Right atrium auricular region (tissue), 2 donors: ENCODE measurements around the gene SUGCT. TPM values are rescaled to one million over a fixed set of nuclear protein-coding genes. Genes with fewer than 3 reads are reported as not detected.
"Not testable (repeated sequence)": the region's sequence is repeated elsewhere in the genome, so short reads cannot be mapped to it uniquely, and the experiment has no call there.

Source experiments
- DNase-seq: peaks from one replicate; pipeline ENCODE4 v3.0.0-alpha.2; 2019; ENCODE audit warnings: low spot score
- H3K27ac ChIP-seq, 2 donors: fragments of 200-600 bp; sonication (generic); 1 replicate in 1 of 2; 2 replicates in 1 of 2; pipeline ENCODE4 v1.5.1; 2016 to 2019
- H3K27me3 ChIP-seq, 2 donors: fragments of 200-600 bp; sonication (generic); one replicate each; pipeline versions ENCODE4 v1.5.1 to v1.6.0; 2017 to 2019
- H3K36me3 ChIP-seq: fragments of 200-600 bp; sonication (generic); one replicate; pipeline ENCODE4 v1.5.1; 2016
- H3K4me1 ChIP-seq, 2 donors: fragments of 200-600 bp; sonication (generic); one replicate each; pipeline versions ENCODE4 v1.5.1 to v1.6.0; 2017 to 2019
- H3K4me3 ChIP-seq, 2 donors: fragments of 200-600 bp; sonication (generic); 1 replicate in 1 of 2; 2 replicates in 1 of 2; pipeline ENCODE4 v1.5.1; 2017 to 2019; ENCODE audit warnings: mild to moderate bottlenecking in 1 of 2, moderate library complexity in 1 of 2
- H3K9me3 ChIP-seq, 2 donors: fragments of 200-600 bp; sonication (generic); one replicate each; pipeline ENCODE4 v1.5.1; 2019
- total RNA-seq, 2 donors: library from RNA; depleted of rRNA; stranded (reverse); fragments of >200 nt; gene quantifications; one replicate each; pipeline ENCODE4 v1.1.0, GENCODE V29; 2016
- TF ChIP-seq, protein P1 (sequence below), 2 donors: fragments of 200-600 bp; sonication (generic); IDR thresholded peaks; one replicate each; pipeline ENCODE4 v1.5.1; 2019; ENCODE audit warnings: antibody characterized with exemption in 2 of 2

Gene SUGCT
- total RNA-seq, 2 donors from 2014 or later = 2.6 to 5.4 TPM

DNA sequence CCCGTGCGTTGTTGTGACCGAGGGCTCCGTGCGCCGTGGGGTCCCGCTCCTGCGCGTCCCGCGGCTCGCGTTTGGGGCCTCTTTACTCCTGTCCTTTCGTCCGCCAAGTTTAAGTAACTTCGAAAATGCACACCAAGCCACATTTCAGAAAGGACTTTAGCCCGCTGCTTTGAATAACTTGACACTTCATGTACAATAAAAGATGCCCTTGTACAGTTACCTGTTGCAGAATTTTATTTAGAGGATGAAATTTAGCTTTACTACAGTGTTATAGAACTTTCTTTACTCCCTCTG is 459 bp downstream of the SUGCT start:
- no peak for DNase-seq
- H3K27ac ChIP-seq = peak overlapping the region; percentile 85 to 91

DNA sequence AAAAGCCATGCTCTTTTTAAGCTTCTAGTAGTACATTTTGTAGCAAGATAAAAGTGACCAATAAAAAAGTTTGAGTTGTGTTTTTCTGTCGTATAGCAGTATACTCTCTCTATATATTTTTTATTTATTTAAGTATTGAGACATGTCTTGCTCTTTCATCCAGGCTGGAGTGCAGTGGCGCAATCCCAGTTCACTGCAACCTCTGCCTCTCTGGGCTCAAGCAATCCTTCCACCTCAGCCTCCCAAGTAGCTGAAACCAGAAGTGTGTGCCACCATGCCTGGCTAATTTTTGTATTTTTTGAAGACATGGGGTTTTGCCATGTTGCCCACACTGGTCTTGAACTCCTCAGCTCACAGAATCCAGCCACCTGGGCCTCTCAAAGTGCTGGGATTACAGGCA is 2.8 kb downstream of the SUGCT start:
- H3K27me3 ChIP-seq = no peaks in the 10 kb centered on the region
- no peaks in the 10 kb centered on the region for H3K36me3 ChIP-seq
- TF ChIP-seq, protein P1, sequence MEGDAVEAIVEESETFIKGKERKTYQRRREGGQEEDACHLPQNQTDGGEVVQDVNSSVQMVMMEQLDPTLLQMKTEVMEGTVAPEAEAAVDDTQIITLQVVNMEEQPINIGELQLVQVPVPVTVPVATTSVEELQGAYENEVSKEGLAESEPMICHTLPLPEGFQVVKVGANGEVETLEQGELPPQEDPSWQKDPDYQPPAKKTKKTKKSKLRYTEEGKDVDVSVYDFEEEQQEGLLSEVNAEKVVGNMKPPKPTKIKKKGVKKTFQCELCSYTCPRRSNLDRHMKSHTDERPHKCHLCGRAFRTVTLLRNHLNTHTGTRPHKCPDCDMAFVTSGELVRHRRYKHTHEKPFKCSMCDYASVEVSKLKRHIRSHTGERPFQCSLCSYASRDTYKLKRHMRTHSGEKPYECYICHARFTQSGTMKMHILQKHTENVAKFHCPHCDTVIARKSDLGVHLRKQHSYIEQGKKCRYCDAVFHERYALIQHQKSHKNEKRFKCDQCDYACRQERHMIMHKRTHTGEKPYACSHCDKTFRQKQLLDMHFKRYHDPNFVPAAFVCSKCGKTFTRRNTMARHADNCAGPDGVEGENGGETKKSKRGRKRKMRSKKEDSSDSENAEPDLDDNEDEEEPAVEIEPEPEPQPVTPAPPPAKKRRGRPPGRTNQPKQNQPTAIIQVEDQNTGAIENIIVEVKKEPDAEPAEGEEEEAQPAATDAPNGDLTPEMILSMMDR (IDR thresholded peaks at IDR 0.05) = no peak
- no peak overlapping the region for H3K27ac ChIP-seq
- DNase-seq = no peak
- peaks cover 0 to 9% of the 10 kb centered on the region in 2 donors for H3K4me1 ChIP-seq
- no peaks in the 10 kb centered on the region for H3K9me3 ChIP-seq
- H3K4me3 ChIP-seq = no peak overlapping the region

More for the DNA sequence above, 459 bp downstream of the SUGCT start:
- no peaks in the 10 kb centered on the region for H3K27me3 ChIP-seq
- H3K4me1 ChIP-seq = peaks cover 0 to 19% of the 10 kb centered on the region in 2 donors
- no peaks in the 10 kb centered on the region for H3K36me3 ChIP-seq
- peak overlapping the region; percentile 71 to 86 for H3K4me3 ChIP-seq
- TF ChIP-seq, protein P1 (IDR thresholded peaks at IDR 0.05) = no peak
- H3K9me3 ChIP-seq = no peaks in the 10 kb centered on the region

DNA sequence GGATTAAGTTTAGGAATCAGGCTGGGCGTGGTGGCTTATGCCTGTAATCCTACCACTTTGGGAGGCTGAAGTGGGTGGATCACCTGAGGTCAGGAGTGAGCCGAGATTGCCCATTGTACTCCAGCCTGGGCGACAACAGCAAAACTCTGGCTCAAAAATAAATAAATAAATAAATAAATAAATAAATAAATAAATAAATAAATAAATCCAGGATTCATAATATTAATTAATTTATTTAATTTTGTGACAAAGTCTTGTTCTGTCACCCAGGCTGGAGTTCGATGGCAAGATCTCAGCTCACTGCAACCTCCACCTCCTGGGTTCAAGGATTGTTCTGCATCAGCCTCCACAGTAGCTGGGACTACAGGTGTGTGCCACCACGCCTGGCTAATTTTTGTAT is 4.2 kb downstream of the SUGCT start:
- DNase-seq = no peak
- no peaks in the 10 kb centered on the region for H3K27me3 ChIP-seq
- TF ChIP-seq, protein P1 (IDR thresholded peaks at IDR 0.05) = no peak
- no peaks in the 10 kb centered on the region for H3K36me3 ChIP-seq
- H3K4me1 ChIP-seq = no peaks in the 10 kb centered on the region
- no peak overlapping the region for H3K4me3 ChIP-seq
- no peaks in the 10 kb centered on the region for H3K9me3 ChIP-seq
- H3K27ac ChIP-seq = no peak overlapping the region

DNA sequence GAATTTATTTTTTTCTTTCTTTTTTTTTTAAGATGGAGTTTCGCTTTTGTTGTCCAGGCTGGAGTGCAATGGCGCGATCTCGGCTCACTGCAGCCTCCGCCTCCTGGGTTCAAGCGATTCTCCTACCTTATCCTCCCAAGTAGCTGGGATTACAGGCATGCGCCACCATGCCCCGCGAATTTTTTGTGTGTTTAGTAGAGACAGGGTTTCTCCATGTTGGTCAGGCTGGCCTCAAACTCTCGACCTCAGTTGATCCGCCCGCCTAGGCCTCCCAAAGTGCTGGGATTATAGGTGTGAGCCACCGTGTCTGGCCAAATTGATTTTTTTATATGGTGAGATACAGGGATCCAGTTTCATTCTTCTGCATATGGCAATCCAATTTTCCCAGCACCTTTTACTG is 5.1 kb downstream of the SUGCT start:
- H3K4me3 ChIP-seq, H3K4me1 ChIP-seq, DNase-seq, H3K27me3 ChIP-seq, H3K9me3 ChIP-seq, H3K27ac ChIP-seq, H3K36me3 ChIP-seq: not testable (repeated sequence)

DNA sequence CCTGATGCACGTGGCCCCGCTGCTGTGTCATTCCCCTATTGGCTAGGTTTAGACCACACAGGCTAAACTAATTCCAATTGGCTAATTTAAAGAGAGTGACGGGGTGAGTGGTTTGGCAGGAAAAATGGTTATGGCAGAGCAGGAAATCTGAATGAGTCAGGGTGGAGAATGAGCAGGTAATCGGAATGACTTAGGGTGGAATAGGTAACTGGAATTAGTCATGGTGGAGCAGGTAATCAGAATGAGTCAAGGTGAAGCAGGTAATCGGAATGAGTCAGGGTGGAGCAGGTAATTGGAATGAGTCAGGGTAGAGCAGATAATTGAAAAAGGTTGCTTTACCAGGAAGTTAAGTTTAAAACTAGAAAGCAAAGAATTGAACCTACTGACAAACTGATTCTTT is 7.1 kb downstream of the SUGCT start:
- DNase-seq, H3K9me3 ChIP-seq, H3K4me1 ChIP-seq, H3K36me3 ChIP-seq, H3K4me3 ChIP-seq, H3K27ac ChIP-seq, H3K27me3 ChIP-seq: not testable (repeated sequence)

DNA sequence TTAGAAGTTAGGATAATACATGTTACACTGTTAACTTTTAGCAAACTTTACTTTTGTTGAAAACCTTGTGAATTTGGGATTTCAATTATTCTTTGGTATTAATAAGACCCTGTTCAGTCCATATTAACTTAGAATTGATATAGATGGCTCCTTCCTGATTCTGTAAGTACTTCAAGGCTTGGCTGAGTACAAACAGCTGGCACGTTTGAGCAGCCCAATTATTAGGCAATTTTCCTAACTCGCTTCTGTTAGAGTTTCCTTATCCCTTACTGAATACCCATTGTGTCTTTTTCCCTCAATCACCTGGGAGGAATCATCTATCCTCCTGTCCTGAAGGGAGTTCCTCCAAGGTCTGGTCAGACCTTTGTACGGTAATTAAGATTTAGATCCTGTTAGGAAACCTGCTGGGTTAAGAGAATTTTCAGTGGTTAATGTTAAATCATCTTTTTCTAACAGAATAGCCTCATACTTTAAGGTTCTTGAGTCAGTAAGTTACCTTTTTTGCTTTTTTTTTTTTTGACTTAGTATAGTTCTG is 10.9 kb downstream of the SUGCT start:
- not testable (repeated sequence) for H3K27me3 ChIP-seq, H3K4me3 ChIP-seq, DNase-seq, H3K27ac ChIP-seq, H3K4me1 ChIP-seq, H3K9me3 ChIP-seq, H3K36me3 ChIP-seq

DNA sequence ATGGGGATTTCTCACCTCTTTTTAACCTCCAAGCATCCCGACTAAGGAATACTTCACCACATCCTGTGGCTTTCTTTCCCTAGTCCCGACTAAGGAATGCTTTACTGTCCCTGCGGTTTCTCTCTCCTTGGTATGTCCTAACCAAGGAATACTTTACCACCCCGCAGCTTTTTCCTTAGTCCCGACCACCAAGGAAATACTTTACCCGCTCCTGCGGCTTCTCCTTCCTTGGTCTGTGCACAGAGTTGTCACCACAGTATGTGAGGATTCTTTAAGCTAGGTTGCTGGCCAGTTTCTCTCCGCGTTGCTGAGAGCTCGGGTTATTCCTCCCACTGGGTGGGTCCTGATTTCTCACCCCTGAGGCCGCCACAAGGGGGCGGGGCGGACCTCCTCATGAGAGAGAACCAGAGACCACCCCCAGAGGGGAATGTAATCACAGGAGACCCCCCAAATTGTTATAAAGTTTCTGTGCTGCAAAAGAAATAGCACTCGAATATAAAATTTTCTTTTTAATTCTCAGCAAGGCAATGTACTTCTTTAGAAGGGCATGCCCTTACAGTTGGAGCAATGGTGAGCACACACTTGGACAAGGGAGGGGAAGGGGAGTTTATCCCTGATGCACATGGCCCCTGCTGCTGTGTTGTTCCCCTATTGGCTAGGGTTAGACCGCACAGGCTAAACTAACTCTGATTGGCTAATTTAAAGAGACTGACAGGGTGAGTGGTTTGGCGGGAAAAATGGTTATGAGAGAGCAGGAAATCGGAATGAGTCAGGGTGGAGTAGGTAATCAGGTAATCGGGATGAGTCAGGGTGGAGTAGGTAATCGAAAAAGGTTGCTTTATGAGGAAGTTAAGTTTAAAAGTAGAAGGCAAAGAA is 12.8 kb downstream of the SUGCT start:
- Histone ChIP-seq H3K9me3 (no peaks in the 10 kb centered on the region), H3K36me3 (no peaks in the 10 kb centered on the region), H3K4me3 (no peak overlapping the region), H3K27me3 (no peaks in the 10 kb centered on the region), H3K4me1 (no peaks in the 10 kb centered on the region), H3K27ac (no peak overlapping the region)
- TF ChIP-seq, protein P1 (IDR thresholded peaks at IDR 0.05) = no peak
- DNase-seq = no peak

DNA sequence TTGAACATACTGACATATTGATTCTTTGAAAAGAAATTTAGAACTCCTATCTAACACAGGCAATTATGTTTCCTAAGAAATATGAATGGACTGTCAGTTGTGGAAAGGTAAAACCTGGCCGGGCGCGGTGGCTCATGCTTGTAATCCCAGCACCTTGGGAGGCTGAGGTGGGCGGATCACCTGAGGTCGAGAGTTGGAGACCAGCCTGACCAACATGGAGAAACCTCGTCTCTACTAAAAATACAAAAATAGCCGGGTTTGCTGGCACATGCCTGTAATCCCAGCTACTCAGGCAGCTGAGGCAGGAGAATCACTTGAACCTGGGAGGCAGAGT is 13.4 kb downstream of the SUGCT start:
- DNase-seq = not testable (repeated sequence)

More for the DNA sequence above, 13.4 kb downstream of the SUGCT start:
- not testable (repeated sequence) for H3K9me3 ChIP-seq, H3K4me1 ChIP-seq, H3K27ac ChIP-seq, H3K27me3 ChIP-seq, H3K4me3 ChIP-seq, H3K36me3 ChIP-seq
